Mucosa of gallbladder (tissue), 1 donor: ENCODE measurements around the gene TAF10. TPM values are rescaled to one million over a fixed set of nuclear protein-coding genes. Genes with fewer than 3 reads are reported as not detected.

Source experiments
- DNase-seq: peaks from one replicate; pipeline ENCODE4 v3.0.0-alpha.2; 2020; ENCODE audit warnings: low spot score
- total RNA-seq: library from RNA; stranded (reverse); gene quantifications from one replicate; pipeline ENCODE4 v1.2.1, GENCODE V29; 2021
- donor health status: DM: no; HTN: no; CAD: no.

TAF10 gene
- total RNA-seq, 1 donor from 2014 or later = 142 TPM

GRCh38 chr11:6640985-6641701, 29.1 kb upstream of the TAF10 start:
- no peak for DNase-seq

- DNase-seq = no peak
These were observed 28.3 kb upstream of the TAF10 start for GRCh38 chr11:6640036-6640984.

- DNase-seq = no peak
These were observed 26.4 kb upstream of the TAF10 start for GRCh38 chr11:6638429-6638828.

- peak; percentile 63 for DNase-seq
These were observed 25.9 kb upstream of the TAF10 start for GRCh38 chr11:6637871-6638270.

DNA sequence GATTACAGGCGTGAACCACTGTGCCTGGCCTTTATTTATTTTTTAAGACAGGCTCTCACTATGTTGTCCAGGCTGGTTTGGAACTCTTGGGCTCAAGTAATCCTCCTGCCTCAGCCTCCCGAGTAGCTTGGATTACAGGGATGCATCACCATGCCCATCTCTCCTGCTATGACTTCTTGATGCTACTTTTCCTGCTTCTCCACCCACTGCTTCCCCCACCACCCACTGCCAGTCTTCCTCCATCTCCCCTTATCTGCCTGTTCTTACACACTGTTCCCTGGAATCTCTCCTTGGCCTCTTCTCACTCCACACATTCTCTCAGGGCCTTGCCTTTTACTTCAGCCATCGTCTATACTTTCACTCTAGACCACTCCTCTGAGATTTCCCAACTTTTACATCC, 24.5 kb upstream of the TAF10 start:
- no peak for DNase-seq

DNA sequence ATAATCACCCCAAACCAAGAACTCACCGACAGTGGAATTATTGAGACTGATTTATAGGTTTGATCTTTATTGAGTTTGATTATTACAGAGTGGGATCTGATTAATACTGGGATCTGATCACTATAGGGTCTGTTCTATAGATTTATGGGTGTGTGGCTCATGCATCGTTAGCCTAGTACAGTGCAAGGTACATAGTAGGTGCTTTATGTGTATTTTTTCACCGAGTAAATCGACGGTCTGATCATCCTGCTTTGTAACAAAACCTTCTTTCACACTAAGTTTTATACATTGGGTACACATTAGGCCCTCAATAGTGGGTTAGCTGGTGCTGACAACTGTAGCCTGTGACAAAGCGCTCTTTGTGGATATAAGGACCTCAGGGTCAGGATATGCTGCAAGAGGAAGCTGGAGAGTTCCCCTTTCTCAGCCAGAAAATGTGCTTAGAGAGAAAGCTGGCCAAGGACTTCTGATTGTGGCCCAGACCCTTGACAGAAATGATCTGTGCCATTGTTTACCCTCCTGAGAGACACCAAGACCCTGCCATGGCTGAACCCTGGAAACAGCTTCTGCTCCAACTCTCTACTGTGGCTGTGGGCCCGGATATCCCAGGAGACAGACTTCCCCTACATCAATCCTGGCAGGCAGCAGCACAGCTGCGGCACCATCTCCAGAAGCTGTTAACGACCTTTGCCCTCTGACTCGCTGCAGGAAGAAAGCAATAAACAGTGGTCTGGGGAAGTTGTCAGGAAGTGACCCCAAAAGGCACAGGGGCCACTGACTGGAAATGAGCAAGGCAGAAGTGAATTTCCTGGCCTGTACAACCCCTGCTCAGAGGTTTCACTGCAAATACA, 23.3 kb upstream of the TAF10 start:
- DNase-seq = peak; percentile 32

DNA sequence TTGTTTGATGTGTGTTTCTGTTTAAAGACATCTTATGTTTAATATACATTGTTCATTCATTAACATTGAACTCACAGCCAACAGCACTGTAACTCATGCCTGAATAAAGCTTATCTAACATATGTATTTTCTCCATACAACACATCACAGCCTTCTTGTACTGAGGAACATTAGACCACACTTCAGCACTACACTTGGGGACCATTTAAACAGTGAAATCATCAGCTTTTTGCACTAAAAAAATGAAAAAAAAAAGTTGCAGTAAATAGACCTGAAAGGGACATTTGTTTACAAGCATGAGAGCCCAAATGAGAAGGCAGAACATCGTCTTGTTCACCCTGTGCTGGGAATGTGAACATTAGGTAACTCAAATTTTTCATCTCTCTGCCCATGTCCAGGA, 22.5 kb upstream of the TAF10 start:
- DNase-seq = no peak

DNA sequence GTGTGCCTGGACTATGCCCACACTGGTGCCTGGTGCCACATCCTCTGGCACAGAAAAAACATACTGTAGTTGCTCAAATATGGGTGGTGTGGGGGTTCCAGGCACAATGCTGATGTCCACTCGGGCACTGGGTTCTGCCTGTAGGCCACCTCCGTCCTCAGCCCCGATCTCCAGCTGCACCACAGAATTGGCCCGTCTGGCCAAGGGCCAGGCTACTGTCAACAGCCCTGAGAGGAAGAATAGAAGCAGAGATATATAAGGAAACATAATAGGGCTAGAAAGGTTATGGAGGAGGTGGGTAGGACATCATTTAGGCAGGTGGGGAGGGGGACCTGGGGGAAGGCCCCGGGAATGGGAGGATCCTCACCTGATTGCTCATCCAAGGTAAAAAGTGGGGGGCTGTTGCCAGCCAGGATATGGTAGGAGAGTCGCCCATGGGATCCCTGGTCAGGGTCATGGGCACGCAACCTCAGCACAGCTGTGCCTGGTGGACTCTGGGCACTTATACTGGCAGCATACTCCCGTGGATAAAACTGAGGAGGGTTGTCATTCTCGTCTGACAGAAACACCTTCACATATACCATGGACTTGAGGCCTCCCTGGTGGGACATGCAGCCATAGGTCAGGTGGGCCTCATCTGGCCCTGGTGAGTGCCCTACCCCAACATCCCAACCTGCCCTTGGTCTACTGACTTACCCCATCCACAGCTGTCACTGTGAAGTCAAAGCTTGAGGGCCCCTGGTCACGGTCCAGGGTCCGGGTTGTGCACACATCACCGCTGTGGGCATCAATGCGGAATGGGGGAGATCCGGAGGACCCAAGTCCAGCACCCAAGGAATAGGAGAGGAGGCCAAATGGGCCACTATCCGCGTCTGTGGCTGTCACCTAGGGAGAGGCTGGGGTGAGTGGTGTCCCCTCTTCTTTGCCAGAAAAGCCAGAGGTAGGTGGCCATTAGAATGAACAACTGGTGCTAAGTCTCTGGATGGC, 21.7 kb upstream of the TAF10 start:
- DNase-seq = no peak

DNA sequence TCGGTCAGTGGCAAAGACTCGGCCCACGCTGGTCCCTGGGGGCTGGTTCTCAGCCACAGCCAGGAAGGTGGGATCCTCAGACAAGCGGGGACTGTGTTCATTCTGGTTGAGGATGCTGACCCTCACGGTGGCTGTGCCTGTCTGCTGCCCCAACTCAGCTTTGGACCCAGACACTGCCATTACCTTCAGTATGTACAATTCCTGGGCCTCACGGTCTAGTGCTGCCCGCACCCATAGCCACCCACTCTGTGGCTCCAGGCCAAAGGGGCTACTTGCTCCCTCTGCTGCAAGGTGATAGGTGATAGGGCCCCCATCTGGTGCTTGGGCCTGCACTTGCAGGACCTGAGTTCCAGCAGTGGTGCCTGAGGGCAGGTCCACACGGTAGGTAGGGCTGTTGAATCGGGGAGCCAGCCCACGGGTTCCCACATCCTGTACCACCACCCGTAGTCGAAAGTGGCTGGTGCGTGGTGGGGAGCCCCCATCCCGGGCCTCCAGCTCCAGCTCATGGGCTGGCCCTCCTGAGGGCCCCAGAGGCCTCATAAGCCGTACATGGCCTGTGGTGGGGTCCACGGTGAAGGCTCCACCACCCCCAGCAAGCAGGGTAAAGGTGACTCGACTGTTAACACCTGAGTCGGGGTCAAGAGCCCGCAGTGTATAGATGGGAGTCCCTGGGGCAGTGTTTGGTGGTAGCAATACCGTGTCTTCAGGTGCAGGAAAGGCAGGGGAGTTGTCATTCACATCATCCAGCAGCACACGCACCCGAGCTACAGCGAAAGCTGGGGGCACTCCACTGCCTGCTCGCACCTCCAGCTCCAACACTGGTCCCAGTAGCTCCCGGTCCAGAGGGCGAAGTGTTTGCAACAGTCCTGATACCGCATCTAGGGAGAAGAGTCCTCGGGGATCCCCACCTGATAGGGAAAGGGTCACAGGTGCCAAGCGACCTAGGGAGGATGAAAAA, 20.4 kb upstream of the TAF10 start:
- DNase-seq = no peak

GRCh38 chr11:6631361-6631890, 19.4 kb upstream of the TAF10 start:
- no peak for DNase-seq

GRCh38 chr11:6630632-6631291, 18.7 kb upstream of the TAF10 start:
- no peak for DNase-seq

DNA sequence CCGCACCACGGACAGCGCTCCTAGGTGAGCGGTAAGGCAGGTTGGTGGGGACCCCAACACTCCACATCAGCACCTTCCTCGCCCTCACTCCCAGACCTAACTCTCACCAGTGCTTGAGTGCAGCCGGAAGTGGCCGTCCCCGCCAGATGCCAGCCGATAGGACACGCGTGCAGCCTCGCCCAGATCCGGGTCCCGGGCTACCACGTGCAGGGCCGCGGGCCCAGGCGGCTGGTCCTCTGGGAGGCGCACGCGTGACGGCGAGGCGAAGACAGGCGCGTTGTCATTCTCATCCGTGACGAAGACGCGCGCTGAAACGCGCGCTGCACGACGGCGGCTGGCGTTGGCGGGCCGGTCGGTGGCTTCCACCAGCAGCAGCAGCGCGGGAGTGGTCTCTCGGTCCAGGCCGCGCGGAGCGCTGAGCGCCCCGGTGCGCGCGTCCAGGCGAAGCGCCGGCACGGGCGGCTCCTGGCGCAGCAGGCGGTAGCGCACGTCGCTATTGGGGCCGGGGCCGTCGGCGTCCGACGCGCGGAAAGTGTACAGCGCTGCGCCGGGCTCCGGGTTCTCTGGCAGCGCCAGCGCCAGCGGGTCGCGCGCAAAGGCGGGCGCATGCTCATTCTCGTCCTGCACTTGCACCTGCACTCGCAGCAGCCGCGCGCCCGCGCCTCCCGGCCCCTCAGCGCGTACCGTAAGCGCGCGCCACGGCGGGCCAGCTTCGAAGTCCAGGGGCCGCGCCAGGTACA, 18.0 kb upstream of the TAF10 start:
- no peak for DNase-seq

- no peak for DNase-seq
These were observed 17.5 kb upstream of the TAF10 start for GRCh38 chr11:6629573-6629891.

DNA sequence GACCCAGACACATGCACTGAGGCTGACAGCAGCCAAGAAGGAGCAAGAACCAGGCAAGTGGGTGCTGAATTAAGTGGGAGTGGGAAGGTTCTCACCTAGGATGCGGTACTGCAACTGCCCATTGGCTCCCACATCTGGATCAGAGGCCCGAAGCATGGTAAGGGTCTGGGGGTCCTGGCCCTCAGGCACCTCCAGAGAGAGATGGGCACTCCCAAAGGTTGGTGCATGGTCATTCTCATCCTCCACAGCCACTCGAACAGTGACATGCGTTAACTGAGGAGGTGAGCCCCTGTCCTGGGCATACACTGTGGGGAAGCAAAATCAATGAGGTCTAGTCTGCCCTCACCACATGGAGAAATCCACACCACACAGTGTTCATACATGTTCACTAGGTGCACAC, 16.5 kb upstream of the TAF10 start:
- DNase-seq = no peak

- no peak for DNase-seq
These were observed 15.8 kb upstream of the TAF10 start for GRCh38 chr11:6627762-6628241.

- no peak for DNase-seq
These were observed 15.2 kb upstream of the TAF10 start for GRCh38 chr11:6626971-6627761.

- DNase-seq = no peak
These were observed 13.9 kb upstream of the TAF10 start for GRCh38 chr11:6625832-6626420.
